GM23338 (cell line): Measurements from ENCODE around the gene KRTAP19-7. TPM values are rescaled to one million over a fixed set of nuclear protein-coding genes. Genes with fewer than 3 reads are reported as not detected.

Experiments
- ATAC-seq: fragments of 200-7000 bp; cut with Tn5 transposase; 3 replicates; pipeline ENCODE4 v1.9.1; 2020
- DNase-seq: peaks from one replicate; pipeline ENCODE4 v3.0.0-alpha.2; 2015; ENCODE audit warnings: low spot score
- H2AFZ ChIP-seq: fragments of 200-600 bp; sonication (generic); 2 replicates; pipeline ENCODE4 v1.8.0; 2016; ENCODE audit warnings: antibody characterized with exemption, mild to moderate bottlenecking, moderate library complexity
- H3F3A ChIP-seq: fragments of 200-600 bp; sonication (generic); replicated peaks from 2 replicates; pipeline ENCODE4 v1.8.0; 2017; ENCODE audit warnings: antibody characterized with exemption, mixed run types, low read depth
- H3K27ac ChIP-seq: fragments of 200-600 bp; sonication (generic); 2 replicates; pipeline ENCODE4 v1.6.1; 2016; ENCODE audit warnings: low read depth
- H3K27me3 ChIP-seq: fragments of 200-600 bp; sonication (generic); 2 replicates; pipeline ENCODE4 v1.8.0; 2016; ENCODE audit warnings: mild to moderate bottlenecking, mixed run types, moderate library complexity; ENCODE audit not compliant: insufficient read depth
- H3K36me3 ChIP-seq: fragments of 200-600 bp; sonication (generic); 2 replicates; pipeline ENCODE4 v1.8.0; 2016; ENCODE audit warnings: mild to moderate bottlenecking; ENCODE audit not compliant: insufficient read depth
- H3K4me1 ChIP-seq: fragments of 200-600 bp; sonication (generic); 2 replicates; pipeline ENCODE4 v1.8.0; 2016; ENCODE audit warnings: mild to moderate bottlenecking, moderate library complexity; ENCODE audit not compliant: insufficient read depth
- H3K4me2 ChIP-seq: fragments of 200-600 bp; sonication (generic); 2 replicates; pipeline ENCODE4 v1.7.1; 2017; ENCODE audit warnings: mixed run types
- H3K4me3 ChIP-seq: fragments of 200-600 bp; sonication (generic); 2 replicates; pipeline ENCODE4 v1.6.1; 2016; ENCODE audit warnings: mixed run types
- H3K79me2 ChIP-seq: fragments of 200-600 bp; sonication (generic); replicated peaks from 2 replicates; pipeline ENCODE4 v1.8.0; 2017; ENCODE audit warnings: mild to moderate bottlenecking; ENCODE audit not compliant: insufficient read depth
- H3K9me2 ChIP-seq: fragments of 200-600 bp; sonication (generic); 2 replicates; pipeline ENCODE4 v1.8.0; 2017; ENCODE audit not compliant: insufficient read depth
- H4K20me1 ChIP-seq: fragments of 200-600 bp; sonication (generic); replicated peaks from 2 replicates; pipeline ENCODE4 v1.8.0; 2017; ENCODE audit warnings: mild to moderate bottlenecking; ENCODE audit not compliant: insufficient read depth
- H3K27ac Mint-ChIP-seq: 2 replicates; pipeline ENCODE4 v1.8.0; 2020; ENCODE audit warnings: inconsistent platforms, mild to moderate bottlenecking, moderate library complexity, mixed read lengths
- H3K27me3 Mint-ChIP-seq: 3 replicates; pipeline ENCODE4 v1.8.0; 2022; ENCODE audit warnings: low read depth, mild to moderate bottlenecking, moderate library complexity, mixed read lengths, inconsistent platforms; ENCODE audit not compliant: insufficient read depth, poor library complexity
- H3K36me3 Mint-ChIP-seq: 3 replicates; pipeline ENCODE4 v1.8.0; 2021; ENCODE audit warnings: low read depth, mild to moderate bottlenecking, inconsistent platforms, moderate library complexity, mixed read lengths
- H3K4me1 Mint-ChIP-seq: 3 replicates; pipeline ENCODE4 v1.8.0; 2020; ENCODE audit warnings: mild to moderate bottlenecking, inconsistent platforms, mixed read lengths
- H3K4me3 Mint-ChIP-seq: 3 replicates; pipeline ENCODE4 v1.8.0; 2021; ENCODE audit warnings: moderate library complexity, mild to moderate bottlenecking, inconsistent platforms, mixed read lengths
- H3K9me3 Mint-ChIP-seq: 3 replicates; pipeline ENCODE4 v1.8.0; 2020; ENCODE audit warnings: moderate library complexity, mild to moderate bottlenecking, inconsistent platforms, mixed read lengths
- CREB1 ChIP-seq: fragments of 250-450 bp; sonication (Bioruptor Pico); IDR thresholded peaks from 2 replicates; pipeline ENCODE4 v1.5.0; 2020; ENCODE audit warnings: low read depth, mild to moderate bottlenecking, moderate library complexity
- CTCF ChIP-seq, 2 experiments: fragments of 200-600 bp in 1 of 2; sonication (generic) in 1 of 2; conservative IDR thresholded peaks; 2 replicates each; pipeline versions ENCODE4 v1.5.1 to v1.6.1; 2016 to 2017; ENCODE audit warnings: antibody characterized with exemption in 2 of 2, low read depth in 2 of 2, mild to moderate bottlenecking in 2 of 2, moderate library complexity in 1 of 2
- ETS1 ChIP-seq: IDR thresholded peaks from 2 replicates; pipeline ENCODE4 v1.6.1; 2016; ENCODE audit warnings: antibody characterized with exemption
- EZH2phosphoT487 ChIP-seq: fragments of 200-600 bp; sonication (generic); IDR thresholded peaks from one replicate; pipeline ENCODE4 v1.8.1; 2018; ENCODE audit warnings: antibody characterized with exemption; ENCODE audit not compliant: unreplicated experiment
- NANOG ChIP-seq: IDR thresholded peaks from 2 replicates; pipeline ENCODE4 v1.6.1; 2016; ENCODE audit warnings: antibody characterized with exemption, borderline replicate concordance
- POLR2AphosphoS5 ChIP-seq: IDR thresholded peaks from 2 replicates; pipeline ENCODE4 v1.6.1; 2016; ENCODE audit warnings: antibody characterized with exemption, low read depth
- STAT1 ChIP-seq: IDR thresholded peaks from one replicate; pipeline ENCODE4 v1.6.1; 2016; ENCODE audit warnings: antibody characterized with exemption; ENCODE audit not compliant: unreplicated experiment
- ZNF114 ChIP-seq: fragments of 250-450 bp; sonication (Bioruptor Pico); IDR thresholded peaks from 2 replicates; pipeline ENCODE4 v1.5.0; 2020; ENCODE audit warnings: mild to moderate bottlenecking, moderate library complexity
- ZNF331 ChIP-seq: fragments of 250-450 bp; sonication (Bioruptor Pico); IDR thresholded peaks from 2 replicates; pipeline ENCODE4 v1.5.0; 2020; ENCODE audit warnings: low read depth, mild to moderate bottlenecking, moderate library complexity
- ZNF462 ChIP-seq: fragments of 250-450 bp; sonication (Bioruptor Pico); IDR thresholded peaks from 2 replicates; pipeline ENCODE4 v1.5.0; 2020; ENCODE audit warnings: mild to moderate bottlenecking, moderate library complexity
- polyA plus RNA-seq: library from polyadenylated mRNA; unstranded; fragments of >200 nt; fragmentation: Nextera tagmentation; extraction: Ambion mirVana; gene quantifications from 2 replicates; pipeline ENCODE4 v1.2.1, GENCODE V29; 2016
- total RNA-seq: library from RNA; depleted of rRNA; stranded (reverse); fragments of >200 nt; shearing (Covaris generic); gene quantifications from 2 replicates; pipeline ENCODE4 v1.2.3, GENCODE V29; 2014
- TF ChIP-seq, protein P1 (sequence below): IDR thresholded peaks from one replicate; pipeline ENCODE4 v1.6.1; 2018; ENCODE audit warnings: antibody characterized with exemption; ENCODE audit not compliant: unreplicated experiment

Gene KRTAP19-7
- total and polyA plus RNA-seq, 2 experiments from 2014 or later = not detected

- peaks cover 4% of the 10 kb centered on the region for H3K27me3 Mint-ChIP-seq
- no peaks in the 10 kb centered on the region; the same call in 1 of the 3 replicates for H3K9me3 Mint-ChIP-seq
- no peaks in the 10 kb centered on the region for H3K36me3 ChIP-seq
- H3K4me3 Mint-ChIP-seq = no peak overlapping the region
- H4K20me1 ChIP-seq = no peaks in the 10 kb centered on the region
- no peaks in the 10 kb centered on the region for H3F3A ChIP-seq
- H3K27ac Mint-ChIP-seq = no peak overlapping the region
- peaks cover 6% of the 10 kb centered on the region; the same call in 2 of the 3 replicates for H3K4me1 Mint-ChIP-seq
- peaks cover 5% of the 10 kb centered on the region; the same call in 1 of the 2 replicates for H3K9me2 ChIP-seq
- no peaks in the 10 kb centered on the region for H3K4me1 ChIP-seq
- no peak overlapping the region for H3K4me2 ChIP-seq
- no peak for ATAC-seq
- no peak overlapping the region for H3K4me3 ChIP-seq
- peaks cover 3% of the 10 kb centered on the region; the same call in 1 of the 3 replicates for H3K36me3 Mint-ChIP-seq
- TF ChIP-seq ZNF331 (CRISPR knock-in tag) (no peak), ZNF114 (CRISPR knock-in tag) (no peak), ETS1 (no peak), NANOG (no peak), ZNF462 (CRISPR knock-in tag) (no peak), POLR2AphosphoS5 (no peak), STAT1 (no peak), EZH2phosphoT487 (no peak), CTCF (conservative IDR thresholded peaks at IDR 0.05; ENCODE audit: low read depth in 2 of 2) (no peak), CREB1 (no peak)
- TF ChIP-seq, protein P1, sequence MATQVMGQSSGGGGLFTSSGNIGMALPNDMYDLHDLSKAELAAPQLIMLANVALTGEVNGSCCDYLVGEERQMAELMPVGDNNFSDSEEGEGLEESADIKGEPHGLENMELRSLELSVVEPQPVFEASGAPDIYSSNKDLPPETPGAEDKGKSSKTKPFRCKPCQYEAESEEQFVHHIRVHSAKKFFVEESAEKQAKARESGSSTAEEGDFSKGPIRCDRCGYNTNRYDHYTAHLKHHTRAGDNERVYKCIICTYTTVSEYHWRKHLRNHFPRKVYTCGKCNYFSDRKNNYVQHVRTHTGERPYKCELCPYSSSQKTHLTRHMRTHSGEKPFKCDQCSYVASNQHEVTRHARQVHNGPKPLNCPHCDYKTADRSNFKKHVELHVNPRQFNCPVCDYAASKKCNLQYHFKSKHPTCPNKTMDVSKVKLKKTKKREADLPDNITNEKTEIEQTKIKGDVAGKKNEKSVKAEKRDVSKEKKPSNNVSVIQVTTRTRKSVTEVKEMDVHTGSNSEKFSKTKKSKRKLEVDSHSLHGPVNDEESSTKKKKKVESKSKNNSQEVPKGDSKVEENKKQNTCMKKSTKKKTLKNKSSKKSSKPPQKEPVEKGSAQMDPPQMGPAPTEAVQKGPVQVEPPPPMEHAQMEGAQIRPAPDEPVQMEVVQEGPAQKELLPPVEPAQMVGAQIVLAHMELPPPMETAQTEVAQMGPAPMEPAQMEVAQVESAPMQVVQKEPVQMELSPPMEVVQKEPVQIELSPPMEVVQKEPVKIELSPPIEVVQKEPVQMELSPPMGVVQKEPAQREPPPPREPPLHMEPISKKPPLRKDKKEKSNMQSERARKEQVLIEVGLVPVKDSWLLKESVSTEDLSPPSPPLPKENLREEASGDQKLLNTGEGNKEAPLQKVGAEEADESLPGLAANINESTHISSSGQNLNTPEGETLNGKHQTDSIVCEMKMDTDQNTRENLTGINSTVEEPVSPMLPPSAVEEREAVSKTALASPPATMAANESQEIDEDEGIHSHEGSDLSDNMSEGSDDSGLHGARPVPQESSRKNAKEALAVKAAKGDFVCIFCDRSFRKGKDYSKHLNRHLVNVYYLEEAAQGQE = no peak
- no peak overlapping the region for H2AFZ ChIP-seq
- DNase-seq = no peak
- no peaks in the 10 kb centered on the region for H3K27me3 ChIP-seq
- H3K27ac ChIP-seq = no peak overlapping the region
- no peaks in the 10 kb centered on the region for H3K79me2 ChIP-seq
Observed at GRCh38 chr21:30518876-30519275, 42.2 kb downstream of the KRTAP19-7 start.
